Testis (tissue), 2 donors: ENCODE measurements around the gene CHIA.

Source experiments
- CTCF ChIP-seq, 3 experiments: fragments of 450-650 bp in 2 of 3; fragments of 200-600 bp in 1 of 3; sonication (generic) in 1 of 3; IDR thresholded peaks; one replicate each; pipeline ENCODE4 v1.5.1; 2016 to 2019; ENCODE audit warnings: antibody characterized with exemption in 3 of 3, mild to moderate bottlenecking in 2 of 3, moderate library complexity in 1 of 3
- POLR2A ChIP-seq: fragments of 450-650 bp; IDR thresholded peaks from one replicate; pipeline ENCODE4 v1.6.1; 2017; ENCODE audit warnings: antibody characterized with exemption, mild to moderate bottlenecking, moderate library complexity

GRCh38 chr1:111286912-111287311 lies 3.7 kb upstream of the CHIA start:
- TF ChIP-seq CTCF (IDR thresholded peaks at IDR 0.05) (no peak), POLR2A (no peak)
